ENCODE results near the gene MAN1C1.

DNA sequence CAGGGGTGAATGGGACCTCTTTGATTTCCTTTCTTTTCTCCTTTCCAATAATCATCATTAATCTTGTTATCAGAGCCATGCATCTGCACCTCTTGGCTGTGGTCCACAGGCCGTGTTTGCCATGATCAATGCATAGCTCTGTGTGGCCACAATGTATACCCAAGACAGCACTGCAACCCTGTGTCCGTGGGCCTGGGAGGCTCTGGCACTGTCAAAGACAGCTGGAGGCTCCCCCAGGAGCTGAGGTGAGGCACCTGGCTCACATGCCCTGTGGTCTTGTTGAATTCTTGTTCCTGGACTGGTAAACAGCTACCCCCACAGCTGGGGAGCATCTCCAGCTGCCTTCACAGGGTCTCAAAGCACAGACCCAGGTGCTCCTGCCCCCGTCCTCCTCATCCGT lies 116.2 kb downstream of the MAN1C1 start:
- TF ChIP-seq, protein P1, sequence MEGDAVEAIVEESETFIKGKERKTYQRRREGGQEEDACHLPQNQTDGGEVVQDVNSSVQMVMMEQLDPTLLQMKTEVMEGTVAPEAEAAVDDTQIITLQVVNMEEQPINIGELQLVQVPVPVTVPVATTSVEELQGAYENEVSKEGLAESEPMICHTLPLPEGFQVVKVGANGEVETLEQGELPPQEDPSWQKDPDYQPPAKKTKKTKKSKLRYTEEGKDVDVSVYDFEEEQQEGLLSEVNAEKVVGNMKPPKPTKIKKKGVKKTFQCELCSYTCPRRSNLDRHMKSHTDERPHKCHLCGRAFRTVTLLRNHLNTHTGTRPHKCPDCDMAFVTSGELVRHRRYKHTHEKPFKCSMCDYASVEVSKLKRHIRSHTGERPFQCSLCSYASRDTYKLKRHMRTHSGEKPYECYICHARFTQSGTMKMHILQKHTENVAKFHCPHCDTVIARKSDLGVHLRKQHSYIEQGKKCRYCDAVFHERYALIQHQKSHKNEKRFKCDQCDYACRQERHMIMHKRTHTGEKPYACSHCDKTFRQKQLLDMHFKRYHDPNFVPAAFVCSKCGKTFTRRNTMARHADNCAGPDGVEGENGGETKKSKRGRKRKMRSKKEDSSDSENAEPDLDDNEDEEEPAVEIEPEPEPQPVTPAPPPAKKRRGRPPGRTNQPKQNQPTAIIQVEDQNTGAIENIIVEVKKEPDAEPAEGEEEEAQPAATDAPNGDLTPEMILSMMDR (IDR thresholded peaks at IDR 0.05) = no peak
- TF ChIP-seq ZNF263 (CRISPR knock-in tag; IDR thresholded peaks at IDR 0.05; ENCODE audit: low read depth) (no peak), ZNF416 (CRISPR knock-in tag; IDR thresholded peaks at IDR 0.05) (no peak), NFE2L1 (CRISPR knock-in tag; IDR thresholded peaks at IDR 0.05) (no peak)
- TF ChIP-seq, protein P2, sequence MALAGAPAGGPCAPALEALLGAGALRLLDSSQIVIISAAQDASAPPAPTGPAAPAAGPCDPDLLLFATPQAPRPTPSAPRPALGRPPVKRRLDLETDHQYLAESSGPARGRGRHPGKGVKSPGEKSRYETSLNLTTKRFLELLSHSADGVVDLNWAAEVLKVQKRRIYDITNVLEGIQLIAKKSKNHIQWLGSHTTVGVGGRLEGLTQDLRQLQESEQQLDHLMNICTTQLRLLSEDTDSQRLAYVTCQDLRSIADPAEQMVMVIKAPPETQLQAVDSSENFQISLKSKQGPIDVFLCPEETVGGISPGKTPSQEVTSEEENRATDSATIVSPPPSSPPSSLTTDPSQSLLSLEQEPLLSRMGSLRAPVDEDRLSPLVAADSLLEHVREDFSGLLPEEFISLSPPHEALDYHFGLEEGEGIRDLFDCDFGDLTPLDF (CRISPR knock-in tag; IDR thresholded peaks at IDR 0.05) = no peak
- TF ChIP-seq, protein P3, sequence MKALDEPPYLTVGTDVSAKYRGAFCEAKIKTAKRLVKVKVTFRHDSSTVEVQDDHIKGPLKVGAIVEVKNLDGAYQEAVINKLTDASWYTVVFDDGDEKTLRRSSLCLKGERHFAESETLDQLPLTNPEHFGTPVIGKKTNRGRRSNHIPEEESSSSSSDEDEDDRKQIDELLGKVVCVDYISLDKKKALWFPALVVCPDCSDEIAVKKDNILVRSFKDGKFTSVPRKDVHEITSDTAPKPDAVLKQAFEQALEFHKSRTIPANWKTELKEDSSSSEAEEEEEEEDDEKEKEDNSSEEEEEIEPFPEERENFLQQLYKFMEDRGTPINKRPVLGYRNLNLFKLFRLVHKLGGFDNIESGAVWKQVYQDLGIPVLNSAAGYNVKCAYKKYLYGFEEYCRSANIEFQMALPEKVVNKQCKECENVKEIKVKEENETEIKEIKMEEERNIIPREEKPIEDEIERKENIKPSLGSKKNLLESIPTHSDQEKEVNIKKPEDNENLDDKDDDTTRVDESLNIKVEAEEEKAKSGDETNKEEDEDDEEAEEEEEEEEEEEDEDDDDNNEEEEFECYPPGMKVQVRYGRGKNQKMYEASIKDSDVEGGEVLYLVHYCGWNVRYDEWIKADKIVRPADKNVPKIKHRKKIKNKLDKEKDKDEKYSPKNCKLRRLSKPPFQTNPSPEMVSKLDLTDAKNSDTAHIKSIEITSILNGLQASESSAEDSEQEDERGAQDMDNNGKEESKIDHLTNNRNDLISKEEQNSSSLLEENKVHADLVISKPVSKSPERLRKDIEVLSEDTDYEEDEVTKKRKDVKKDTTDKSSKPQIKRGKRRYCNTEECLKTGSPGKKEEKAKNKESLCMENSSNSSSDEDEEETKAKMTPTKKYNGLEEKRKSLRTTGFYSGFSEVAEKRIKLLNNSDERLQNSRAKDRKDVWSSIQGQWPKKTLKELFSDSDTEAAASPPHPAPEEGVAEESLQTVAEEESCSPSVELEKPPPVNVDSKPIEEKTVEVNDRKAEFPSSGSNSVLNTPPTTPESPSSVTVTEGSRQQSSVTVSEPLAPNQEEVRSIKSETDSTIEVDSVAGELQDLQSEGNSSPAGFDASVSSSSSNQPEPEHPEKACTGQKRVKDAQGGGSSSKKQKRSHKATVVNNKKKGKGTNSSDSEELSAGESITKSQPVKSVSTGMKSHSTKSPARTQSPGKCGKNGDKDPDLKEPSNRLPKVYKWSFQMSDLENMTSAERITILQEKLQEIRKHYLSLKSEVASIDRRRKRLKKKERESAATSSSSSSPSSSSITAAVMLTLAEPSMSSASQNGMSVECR (CRISPR knock-in tag; IDR thresholded peaks at IDR 0.05; ENCODE audit: borderline replicate concordance) = no peak

Measured in WTC11 (cell line).